Mammary epithelial cell (primary cell): ENCODE data around the gene FGD6.

Experiments
- CTCF ChIP-seq, 2 donors: IDR thresholded peaks in 1 of 2; conservative IDR thresholded peaks in 1 of 2; 2 replicates each; pipeline ENCODE4 v1.5.1; 2011 to 2012; ENCODE audit warnings: inconsistent platforms in 2 of 2, low read length in 2 of 2, mild to moderate bottlenecking in 2 of 2, control low read depth in 1 of 2, low read depth in 1 of 2; ENCODE audit not compliant: insufficient read depth in 1 of 2; ENCODE audit errors: extremely low read depth in 1 of 2
- EZH2 ChIP-seq: IDR thresholded peaks from 2 replicates; pipeline ENCODE4 v1.6.1; 2012; ENCODE audit warnings: low read length, inconsistent platforms, borderline replicate concordance

- TF ChIP-seq CTCF (conservative IDR thresholded peaks at IDR 0.05 in 1 of 2, IDR thresholded peaks at IDR 0.05 in 1 of 2; ENCODE audit: extremely low read depth in 1 of 2, insufficient read depth in 1 of 2, low read depth in 1 of 2, low read length in 2 of 2) (no peak), EZH2 (no peak)
Observed at GRCh38 chr12:95195122-95195521, 22.1 kb downstream of the FGD6 start.
